KG1 (cell line): ENCODE measurements around the gene MRPS2.
"Not testable (repeated sequence)": the region's sequence is repeated elsewhere in the genome, so short reads cannot be mapped to it uniquely, and the experiment has no call there.

Experiments used
- DNase-seq: peaks from one replicate; lab custom pipeline; 2025; lab: John Stamatoyannopoulos, UW

The MRPS2 gene

GRCh38 chr9:135516132-135516860, 15.8 kb downstream of the MRPS2 start:
- no peak for DNase-seq

- DNase-seq, result no peak
These were observed 16.9 kb downstream of the MRPS2 start for GRCh38 chr9:135517407-135517822.

DNA sequence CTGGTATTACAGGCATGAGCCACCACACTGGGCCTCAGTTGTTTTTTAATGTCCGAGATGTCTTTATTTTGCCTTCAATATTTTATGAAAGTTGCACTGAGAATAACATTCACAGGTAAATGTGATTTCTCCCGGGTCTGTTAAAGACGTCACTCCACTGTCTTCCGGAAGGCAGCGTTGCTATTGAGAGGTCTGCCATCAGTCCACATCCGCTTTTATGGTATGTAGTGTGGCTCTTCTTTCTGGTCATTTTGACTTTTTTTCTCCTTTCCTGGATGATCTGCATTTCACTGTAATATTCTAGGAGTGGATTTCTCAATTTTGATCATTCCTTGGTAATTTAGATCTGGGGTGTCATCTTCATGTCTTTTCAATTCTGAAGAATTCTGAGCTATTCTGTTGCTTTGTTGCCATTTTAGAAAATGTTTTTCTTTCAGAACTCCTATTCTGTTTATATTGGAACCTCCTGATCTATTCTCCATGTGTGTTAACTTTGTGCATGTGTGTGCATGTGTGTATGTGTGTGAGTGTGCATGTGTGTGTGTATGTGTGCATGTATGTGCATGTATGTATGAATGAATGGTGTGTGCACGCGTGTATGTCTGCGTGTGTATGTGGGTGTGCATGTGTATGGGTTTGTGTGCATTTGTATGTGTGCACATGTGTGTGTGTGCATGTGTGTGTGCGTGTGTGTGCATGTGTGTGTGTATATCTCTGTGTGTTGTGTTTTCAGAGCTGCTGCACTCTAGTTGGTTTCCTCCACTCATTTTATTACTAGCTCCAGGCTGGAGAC, 18.9 kb downstream of the MRPS2 start:
- no peak for DNase-seq

DNA sequence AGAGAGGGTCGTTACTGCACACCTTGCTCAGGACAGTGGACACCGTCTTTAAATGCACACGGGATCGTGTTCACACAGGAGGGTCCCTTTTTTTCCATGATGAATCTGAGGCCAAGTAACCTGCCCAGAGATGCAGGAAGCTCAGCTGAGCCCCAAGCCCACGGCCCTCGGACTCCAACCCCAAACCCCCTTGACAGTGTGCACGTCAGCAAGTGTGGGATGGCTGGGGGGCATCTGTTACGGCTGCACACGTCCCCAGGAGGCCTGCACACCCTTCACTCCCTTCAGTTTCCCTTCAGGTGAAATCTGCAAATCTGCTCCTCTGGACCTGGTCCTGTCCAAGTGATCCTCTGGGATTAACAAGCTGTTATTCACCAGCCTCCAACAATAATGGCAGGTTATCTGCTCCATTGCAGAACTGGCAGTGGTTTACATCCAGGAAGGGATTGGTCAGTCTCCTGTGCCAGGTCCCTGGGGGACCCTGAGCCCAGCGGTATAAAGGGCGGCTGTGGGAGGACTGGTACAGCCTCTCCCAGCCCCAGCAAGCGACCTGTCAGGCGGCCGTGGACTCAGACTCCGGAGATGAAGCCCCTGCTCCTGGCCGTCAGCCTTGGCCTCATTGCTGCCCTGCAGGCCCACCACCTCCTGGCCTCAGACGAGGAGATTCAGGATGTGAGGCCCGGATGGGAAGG, 20.6 kb downstream of the MRPS2 start, which contains the start of gene LCN1:
Gene LCN1, plus strand, starts transcription at position 525 of the 692 bp plus-strand sequence. Its CDS starts 58 bp downstream, at position 583.
- no peak for DNase-seq

DNA sequence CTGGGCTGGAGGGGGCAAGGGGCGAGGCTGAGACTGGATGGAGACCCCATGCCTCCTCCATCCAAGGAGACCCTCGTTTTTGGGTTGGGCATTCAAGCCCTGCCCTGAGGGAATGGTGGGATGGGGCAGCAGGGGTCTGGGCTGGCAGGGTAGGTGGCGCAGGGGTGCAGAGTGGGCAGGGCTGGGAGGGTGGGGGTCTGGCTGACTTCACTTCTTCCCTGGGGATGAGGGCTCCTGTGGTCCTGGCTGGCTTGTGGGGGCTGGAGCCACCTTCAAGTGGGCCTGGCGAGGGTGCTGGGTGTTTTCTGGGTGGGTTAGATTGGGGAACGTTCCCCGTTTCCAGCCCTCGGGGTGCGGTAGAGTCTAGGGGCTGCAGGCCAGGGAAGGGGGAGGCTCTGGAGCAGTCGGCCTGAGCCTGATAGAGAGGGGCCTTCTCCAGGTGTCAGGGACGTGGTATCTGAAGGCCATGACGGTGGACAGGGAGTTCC, 21.2 kb downstream of the MRPS2 start:
- DNase-seq, result no peak

- DNase-seq, result no peak
These were observed 21.8 kb downstream of the MRPS2 start for GRCh38 chr9:135522137-135522877.

GRCh38 chr9:135522931-135523330, 22.4 kb downstream of the MRPS2 start:
- no peak for DNase-seq

DNA sequence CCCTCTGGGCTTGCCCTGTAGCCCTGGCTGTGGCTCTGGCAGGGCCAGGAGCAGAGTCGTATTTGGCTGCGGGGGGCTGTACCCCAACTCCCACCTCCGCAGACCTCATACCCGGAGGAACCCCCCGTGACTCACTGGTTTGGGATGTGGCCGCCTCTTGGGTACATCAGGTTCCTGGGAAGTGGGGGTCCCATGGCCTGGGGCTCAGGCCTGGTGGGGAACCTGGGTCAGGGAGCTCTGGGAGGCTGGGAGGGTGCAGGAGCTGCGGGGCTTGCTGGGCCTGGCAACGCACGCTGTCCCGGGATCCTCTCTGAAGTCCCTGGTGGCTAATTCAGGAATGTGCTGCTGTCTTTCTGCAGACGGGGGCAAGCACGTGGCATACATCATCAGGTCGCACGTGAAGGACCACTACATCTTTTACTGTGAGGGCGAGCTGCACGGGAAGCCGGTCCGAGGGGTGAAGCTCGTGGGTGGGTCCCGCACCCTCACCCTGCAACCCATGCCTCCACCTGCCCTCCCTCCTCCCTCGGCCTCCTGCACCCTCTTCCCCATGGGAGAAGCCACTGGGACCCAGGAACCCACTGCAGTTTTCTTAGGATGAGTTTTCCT, 23.1 kb downstream of the MRPS2 start:
- no peak for DNase-seq

DNA sequence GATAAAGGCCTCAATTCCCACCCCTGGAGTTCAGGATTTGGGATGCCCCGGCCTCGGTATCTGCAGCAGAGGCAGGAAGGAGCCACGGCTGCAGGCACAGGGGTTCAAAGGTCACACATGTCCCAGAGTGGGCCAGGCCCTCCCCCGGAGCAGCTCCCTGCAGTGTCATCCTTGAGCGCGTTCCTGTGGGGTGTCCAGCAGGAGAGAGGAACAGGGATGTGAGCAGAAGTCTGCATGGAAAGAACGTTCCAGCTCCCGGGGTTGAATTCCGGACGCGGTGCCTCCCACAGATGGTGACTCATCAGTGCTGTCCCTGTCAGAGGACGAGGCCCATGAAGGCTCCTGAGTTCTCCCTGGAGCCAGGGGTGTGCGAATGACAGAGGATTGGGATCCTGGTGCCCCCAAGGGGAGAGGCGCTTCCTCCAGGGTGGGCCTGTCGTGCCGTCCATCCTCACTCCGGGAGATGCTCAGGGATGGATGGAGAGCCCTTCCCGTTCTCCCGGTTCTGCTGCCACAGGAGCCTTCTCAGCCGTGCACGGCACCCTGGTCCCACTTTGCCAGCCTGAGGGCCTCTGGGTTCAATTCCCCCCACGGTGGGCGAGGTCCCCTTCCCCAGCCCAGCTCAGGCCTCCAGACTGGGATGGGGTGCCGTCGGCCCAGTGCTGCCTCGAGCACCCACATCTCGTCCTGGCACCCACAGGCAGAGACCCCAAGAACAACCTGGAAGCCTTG, 23.8 kb downstream of the MRPS2 start:
- no peak for DNase-seq

DNA sequence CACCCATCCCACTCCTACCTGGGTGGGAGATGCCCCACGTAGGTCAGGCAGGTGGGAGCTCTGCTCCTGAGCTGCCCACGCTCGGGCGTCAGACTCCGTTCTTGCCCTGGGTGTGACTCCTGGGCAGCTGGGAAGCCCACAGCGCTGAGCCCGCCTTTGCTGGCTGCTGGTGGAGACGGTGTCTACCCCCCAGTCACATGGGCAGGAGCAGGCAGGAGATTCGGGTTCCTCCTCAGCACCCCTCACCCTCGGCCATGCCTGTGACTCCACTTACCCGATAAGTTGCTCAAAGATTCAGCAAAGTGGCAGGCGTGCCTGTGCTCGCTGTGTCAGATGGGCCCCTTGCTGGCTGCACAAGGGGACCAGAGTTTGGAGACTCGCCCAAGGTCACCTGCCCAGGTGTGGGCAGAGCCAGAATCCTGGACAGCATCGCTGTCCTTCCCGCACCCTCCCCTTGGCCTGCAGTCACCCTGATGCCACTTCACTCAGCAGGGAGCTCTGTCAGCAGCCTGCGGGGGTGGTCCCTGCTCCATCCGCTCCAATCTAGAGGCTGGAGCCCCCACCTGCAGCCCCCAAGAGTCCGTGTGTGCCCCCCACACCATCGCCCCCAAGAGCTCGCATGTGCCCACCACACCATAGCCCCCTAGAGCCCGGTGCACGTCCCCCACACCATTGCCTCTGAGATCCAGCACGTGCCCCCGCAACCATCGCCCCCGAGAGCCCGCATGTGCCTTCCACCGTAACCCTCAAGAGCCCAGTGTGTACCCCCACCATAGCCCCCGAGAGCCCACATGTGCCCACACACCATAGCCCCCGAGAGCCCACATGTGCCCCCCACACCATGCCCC, 25.0 kb downstream of the MRPS2 start:
- DNase-seq, result no peak

- no peak for DNase-seq
These were observed 25.7 kb downstream of the MRPS2 start for GRCh38 chr9:135526089-135526729.

GRCh38 chr9:135526730-135527571, 26.5 kb downstream of the MRPS2 start:
- DNase-seq, result no peak

DNA sequence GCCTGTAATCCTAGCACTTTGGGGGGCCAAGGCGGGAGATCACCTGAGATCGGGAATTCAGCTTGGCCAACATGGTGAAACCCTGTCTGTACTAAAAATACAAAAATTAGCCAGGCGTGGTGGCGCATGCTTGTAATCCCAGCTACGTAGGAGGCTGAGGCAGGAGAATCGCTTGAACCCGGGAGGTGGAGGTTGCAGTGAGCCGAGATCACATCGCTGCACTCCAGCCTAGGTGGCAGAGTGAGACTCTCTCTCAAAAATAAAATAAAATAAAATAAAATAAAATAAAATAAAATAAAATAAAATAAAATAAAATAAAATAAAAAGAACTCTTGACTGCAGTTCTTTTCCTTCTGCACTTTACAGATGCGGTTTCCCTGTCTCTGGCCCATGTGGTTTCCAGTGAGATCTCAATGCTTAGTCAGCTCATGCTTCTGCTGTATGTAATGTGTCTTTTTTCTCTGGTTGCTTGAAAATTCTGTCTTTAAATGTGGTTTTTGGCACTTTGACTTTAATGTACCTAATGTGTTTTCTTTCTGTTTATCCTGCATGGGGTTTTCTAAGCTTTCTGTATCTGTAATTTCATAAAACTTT, 28.5 kb downstream of the MRPS2 start:
- DNase-seq, result not testable (repeated sequence)

DNA sequence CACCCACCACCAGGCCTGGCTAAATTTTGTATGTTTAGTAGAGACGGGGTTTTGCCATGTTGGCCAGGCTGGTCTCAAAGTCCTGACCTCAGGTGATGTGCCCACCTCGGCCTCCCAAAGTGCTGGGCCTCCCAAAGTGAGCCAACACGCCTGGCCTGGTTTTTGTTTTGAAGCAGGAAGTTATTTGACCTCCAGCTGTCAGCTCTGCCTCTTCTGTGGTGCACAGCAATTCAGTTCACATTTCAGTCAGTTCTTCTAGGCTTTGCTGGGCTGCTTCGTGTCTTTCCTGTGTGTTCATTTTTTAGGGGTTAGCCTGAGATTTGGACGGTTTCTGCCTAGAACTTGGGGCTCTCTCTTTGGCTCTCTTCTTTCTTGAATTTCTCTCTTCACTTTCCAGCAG, 29.7 kb downstream of the MRPS2 start:
- no peak for DNase-seq

DNA sequence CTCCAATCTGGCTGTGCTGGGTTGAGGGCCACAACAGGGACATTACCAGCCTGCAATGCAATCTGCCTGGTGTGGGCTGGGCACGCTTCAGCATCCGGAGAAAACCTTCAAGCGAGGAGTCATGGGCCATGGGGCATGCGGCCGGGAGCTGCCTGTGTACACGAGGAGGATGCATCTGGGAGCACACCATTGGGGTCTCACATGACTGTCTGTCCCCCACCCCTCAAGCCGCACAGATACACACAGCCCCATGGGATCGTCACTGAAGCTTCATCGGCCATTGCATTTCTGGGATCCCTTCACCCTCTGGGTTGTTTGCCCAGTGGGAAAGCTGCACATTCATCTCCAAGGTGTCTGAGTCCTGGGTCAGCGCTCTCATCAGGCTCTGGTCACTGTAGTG, 30.6 kb downstream of the MRPS2 start:
- no peak for DNase-seq

GRCh38 chr9:135533113-135533512, 32.6 kb downstream of the MRPS2 start:
- DNase-seq, result no peak

DNA sequence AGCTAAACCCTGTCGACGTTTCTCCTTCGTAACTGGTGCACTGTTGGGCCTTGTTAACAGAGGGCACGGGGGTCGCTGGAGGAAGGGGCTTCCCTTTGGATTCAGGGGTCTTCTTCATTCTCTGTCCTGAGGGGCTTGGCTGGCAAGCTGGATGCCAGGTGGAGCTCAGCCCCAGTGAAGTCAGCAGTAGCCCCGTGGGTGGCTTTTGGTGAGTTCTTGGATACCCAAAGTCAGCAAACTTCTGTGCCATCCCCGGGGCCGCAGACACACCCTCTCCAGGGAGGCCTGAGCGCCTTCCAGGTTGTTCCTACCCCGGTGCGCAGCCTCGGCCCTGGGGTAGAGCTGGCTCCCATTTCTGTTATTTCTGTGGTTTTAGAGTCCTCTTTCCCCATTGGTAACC, 33.2 kb downstream of the MRPS2 start:
- DNase-seq, result no peak

DNA sequence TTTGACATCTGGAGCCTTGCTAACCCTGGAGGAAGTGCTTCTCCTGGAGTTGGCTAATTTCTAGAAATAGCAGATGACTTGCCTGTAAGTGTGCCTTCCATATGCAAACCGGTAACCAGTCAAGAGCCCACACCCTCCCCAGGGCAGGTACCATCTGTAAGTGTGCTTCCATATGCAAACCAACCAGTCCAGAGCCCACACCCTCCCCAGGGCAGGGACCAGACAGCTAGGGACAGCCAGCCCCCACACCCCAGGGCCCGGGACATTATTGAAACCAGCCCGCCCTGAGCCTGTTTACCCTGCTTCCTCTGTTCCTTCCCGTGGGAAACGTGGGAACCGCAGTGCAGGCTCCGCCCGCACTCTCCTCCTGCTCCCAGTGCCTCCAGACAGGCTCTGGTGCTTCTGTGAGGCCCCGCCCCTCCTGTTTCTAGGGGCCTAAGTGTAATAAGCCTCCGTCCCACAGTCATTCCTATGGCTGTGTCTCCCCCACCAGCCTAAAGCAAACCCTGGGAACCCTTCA, 33.8 kb downstream of the MRPS2 start:
- not testable (repeated sequence) for DNase-seq
